Stimulated activated CD8-positive, alpha-beta memory T cell treated with anti-CD3 and anti-CD28 coated beads, Interleukin-2, amount 100 ng/mL, for 1 hour (primary cell): ENCODE data around the gene ASTL.

Experiments
- DNase-seq, 2 donors: peaks; one replicate each; pipeline ENCODE4 v3.0.0-alpha.2; 2020; ENCODE audit warnings: low read depth in 2 of 2

ASTL gene

GRCh38 chr2:96113367-96113677 lies 25.0 kb downstream of the ASTL start:
- DNase-seq: no peak

- DNase-seq: no peak
Observed at GRCh38 chr2:96112501-96113366, 25.6 kb downstream of the ASTL start.

GRCh38 chr2:96111823-96112500 lies 26.3 kb downstream of the ASTL start:
- no peak for DNase-seq

DNA sequence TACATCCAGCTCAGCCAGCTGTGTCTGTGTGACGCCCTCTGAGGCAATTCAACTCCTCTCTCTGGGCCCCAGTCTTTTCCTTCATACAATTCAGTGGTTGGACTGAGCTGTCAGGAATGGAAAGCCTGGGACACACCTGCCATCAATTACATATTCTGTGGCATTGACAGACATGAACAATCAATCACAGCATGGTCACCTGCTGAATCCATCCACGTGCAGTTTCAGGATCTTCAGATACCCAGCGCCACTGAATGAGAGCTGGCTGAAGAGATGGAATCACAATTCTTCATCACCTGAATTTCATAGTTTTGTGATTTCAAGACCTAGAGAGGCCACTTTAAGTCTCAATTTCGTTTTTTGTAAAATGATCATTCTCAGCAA lies 27.1 kb downstream of the ASTL start:
- DNase-seq: no peak

DNA sequence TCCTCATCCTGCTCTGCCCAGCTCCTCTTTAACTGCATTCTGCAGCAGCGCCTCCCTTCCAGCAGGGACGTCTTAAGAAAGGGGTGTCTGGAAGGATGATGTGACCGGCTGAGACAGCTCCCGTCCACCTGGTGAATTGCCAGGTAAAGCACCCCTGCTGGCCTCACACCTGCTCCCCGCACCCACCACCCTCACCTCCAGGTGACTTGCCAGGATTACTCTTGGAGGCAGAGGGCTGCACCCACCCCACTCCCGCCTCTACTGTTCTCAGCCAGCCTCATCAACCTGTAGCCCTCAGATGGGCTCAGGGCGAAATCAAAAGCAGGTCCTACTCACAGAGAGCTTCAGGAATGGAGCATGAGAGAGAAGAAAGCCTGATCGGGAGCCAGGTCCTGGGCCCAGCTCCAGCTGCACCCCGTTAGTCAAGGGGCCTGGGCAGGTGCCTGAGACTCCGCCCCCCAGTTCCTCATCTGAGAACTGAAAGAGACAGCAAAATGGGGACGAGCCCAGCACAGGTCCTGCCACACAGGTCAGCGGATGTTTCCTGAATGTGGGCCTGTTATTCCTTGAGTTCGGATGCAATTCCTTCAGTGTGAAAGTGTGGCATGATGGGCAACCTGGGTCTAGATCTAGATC lies 27.6 kb downstream of the ASTL start:
- DNase-seq: no peak

- DNase-seq: no peak
Observed at GRCh38 chr2:96109931-96110511, 28.3 kb downstream of the ASTL start.

GRCh38 chr2:96109361-96109680 lies 29.0 kb downstream of the ASTL start:
- no peak for DNase-seq

GRCh38 chr2:96108541-96109360 lies 29.6 kb downstream of the ASTL start:
- no peak for DNase-seq

GRCh38 chr2:96108151-96108540 lies 30.2 kb downstream of the ASTL start:
- no peak for DNase-seq

GRCh38 chr2:96107708-96108065 lies 30.6 kb downstream of the ASTL start:
- DNase-seq: no peak

GRCh38 chr2:96106991-96107707 lies 31.2 kb downstream of the ASTL start:
- DNase-seq: no peak

GRCh38 chr2:96105994-96106715 lies 32.1 kb downstream of the ASTL start:
- DNase-seq: no peak

- DNase-seq: no peak
Observed at GRCh38 chr2:96105152-96105915, 33.0 kb downstream of the ASTL start.

DNA sequence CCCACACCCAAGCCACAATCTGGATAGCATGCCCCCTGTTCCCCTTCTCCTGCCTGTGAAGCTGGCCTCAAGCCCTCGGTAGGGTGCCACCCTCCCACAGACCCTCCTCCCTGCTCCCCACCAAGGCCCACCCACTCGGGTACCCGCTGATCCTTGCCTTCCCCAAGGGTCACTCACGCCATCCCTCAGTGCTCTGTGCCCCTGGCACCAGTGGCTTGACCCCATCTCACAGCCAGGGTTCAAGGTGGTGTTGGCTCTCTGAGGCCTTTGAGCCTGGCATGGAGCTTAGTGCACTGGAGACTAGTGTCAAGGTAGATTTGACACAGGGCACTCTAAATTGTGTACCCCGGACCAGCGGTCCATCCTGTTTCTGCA lies 33.8 kb downstream of the ASTL start:
- no peak for DNase-seq

DNA sequence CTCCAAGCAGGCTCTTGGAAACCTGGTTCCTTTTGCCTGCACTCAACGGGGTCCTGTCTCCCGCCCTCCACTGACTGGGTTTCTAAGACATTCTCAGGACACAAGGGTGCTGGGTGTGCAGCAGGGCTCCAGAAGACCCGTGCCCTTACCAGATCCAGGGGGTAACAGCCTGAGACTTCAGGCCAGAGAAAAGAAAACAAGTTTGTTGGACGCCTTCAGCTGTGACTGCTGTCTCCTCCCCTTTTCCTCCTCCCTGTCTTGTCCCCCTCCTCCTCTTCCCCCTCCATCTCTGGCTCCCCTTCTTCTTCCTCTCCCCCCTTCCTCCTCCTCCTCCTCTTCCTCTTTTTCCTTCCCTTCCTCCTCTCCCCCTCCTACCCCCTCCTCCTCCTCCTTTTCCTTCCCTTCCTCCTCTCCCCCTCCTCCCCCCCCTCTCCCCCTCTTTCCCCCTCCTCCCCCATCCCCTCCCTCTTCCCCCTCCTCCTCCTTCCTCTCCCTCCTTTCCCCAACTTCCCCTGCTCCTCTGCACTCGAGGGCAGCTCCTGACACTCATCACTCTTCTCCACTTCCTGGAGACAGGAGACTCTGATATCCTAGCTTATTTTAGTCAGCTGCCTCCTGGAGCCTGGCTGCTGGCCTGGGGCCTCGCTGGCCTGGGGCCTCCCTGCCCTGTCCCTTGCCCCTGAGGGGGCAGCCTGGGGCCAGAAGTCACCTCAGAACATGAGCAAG lies 34.4 kb downstream of the ASTL start:
- no peak for DNase-seq

- DNase-seq: no peak
Observed at GRCh38 chr2:96103187-96103601, 35.1 kb downstream of the ASTL start.

GRCh38 chr2:96102596-96103186 lies 35.6 kb downstream of the ASTL start:
- no peak for DNase-seq

- DNase-seq: no peak
Observed at GRCh38 chr2:96100893-96101304, 37.4 kb downstream of the ASTL start.
